Activated T-cell treated with anti-CD3 and anti-CD28 coated beads for 1 hour (primary cell): ENCODE results near the gene TTC32.
"Not testable (repeated sequence)": the region's sequence is repeated elsewhere in the genome, so short reads cannot be mapped to it uniquely, and the experiment has no call there.

ENCODE experiments used
- DNase-seq: peaks from one replicate; pipeline ENCODE4 v3.0.0-alpha.2; 2020; ENCODE audit warnings: low read depth

Gene TTC32

GRCh38 chr2:19901442-19902215 lies at the start of gene TTC32:
TTC32 (minus strand) TSS chr2:19901983; CDS start chr2:19901854, 129 bp downstream.
- peak; percentile 90 for DNase-seq

DNA sequence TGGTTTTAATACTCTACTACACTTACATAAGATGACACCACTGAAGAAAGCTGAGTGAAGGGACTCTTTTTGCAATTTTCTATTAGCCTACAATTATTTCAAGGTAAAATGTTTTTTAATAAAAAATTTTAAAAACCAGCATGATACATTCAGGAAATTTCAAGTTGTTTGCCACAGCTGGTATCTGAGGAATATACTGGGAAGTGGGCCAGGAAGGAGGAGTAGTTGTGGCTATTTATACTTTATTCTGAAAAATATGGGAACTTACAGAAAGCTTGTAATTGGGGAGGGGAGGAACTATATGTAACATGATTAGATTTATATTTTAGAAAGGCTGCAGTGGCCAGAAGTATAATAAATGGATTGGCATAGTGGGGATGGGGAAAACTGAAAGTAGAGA lies 47.3 kb upstream of the TTC32 start:
- no peak for DNase-seq

- no peak for DNase-seq
Observed at GRCh38 chr2:19947184-19947940, 45.6 kb upstream of the TTC32 start.

DNA sequence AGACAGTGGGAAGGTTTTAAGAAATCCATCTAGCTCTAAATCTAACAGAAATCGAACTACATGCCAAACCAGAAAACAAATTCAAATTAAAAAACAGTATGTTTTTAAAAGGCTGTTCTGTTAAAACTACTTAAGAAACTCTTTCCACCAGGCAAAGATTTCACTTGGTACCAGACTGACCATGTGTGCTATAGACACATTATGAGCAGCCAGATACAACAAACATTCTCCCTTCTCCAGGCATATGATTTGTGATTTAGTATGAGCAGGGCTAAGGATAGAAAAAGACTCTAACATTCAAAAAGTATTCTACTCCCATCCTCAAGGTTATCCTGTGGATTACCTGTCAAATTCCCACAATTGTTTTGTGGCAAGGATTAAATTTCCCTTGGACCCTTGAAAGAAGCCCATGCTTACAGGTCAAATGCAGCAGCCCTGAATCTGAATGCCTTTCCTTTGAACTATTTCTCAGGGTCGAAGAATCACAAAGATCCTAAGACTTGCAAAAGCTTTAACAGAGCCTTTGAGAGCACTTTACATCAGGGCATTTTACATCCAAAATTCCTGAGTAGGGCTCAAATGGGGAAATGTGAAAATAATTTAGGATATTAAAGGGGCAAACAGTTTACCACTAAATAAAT lies 42.5 kb upstream of the TTC32 start:
- no peak for DNase-seq

DNA sequence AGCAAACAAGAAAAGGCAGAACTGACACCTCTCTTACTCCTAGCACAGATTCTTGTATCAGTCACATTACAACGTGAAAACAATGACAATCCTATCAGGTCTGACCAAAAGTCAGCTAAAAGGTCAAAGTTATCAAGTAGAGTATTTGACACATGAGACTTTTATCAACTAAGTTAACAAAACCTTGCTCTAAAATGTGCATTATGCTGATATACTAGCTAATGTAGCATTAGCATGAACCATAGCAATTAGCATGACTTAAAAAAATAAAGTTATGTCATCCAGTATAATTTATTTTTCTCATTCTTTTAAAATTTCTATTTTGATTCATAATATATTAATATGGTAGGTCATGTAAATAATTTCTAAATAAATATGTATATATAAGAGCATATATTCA lies 41.4 kb upstream of the TTC32 start:
- no peak for DNase-seq

DNA sequence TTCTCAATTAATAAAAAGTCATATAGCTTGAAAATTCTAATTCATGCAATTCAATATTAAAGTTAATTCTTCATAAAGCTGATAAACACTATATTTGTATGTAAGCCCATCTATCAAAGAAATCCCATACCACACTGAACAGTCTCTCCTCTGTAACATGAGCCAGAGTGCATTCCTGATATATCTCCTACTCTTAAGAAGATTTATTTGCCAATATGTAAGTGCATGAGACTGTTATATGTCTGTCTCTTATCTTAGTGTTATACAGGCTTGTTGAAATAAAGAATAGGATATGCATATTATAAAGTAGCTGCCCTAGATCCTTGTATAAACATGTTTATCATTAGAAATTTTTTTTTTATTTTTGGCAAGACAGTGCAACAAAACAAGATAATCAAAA lies 40.4 kb upstream of the TTC32 start:
- no peak for DNase-seq

DNA sequence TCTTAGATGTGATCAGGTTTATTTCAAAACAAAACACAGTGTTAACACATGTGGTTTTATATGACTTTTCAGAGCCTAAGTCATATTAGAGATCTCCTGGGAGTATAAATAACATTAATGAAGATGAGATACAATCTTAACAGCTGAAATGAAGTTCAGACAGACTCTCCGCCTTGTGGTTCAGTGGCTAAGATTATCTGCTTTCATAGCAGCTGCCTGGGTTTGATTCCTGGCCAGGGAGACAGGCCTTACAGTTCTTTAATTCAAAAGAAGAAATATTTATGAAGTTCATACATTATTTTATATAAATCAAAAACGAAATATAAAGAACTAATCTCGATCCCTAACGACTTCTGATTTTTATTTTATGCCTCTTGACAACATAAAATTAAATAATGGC lies 35.2 kb upstream of the TTC32 start:
- DNase-seq, result no peak

- no peak for DNase-seq
Observed at GRCh38 chr2:19936203-19936602, 34.4 kb upstream of the TTC32 start.

DNA sequence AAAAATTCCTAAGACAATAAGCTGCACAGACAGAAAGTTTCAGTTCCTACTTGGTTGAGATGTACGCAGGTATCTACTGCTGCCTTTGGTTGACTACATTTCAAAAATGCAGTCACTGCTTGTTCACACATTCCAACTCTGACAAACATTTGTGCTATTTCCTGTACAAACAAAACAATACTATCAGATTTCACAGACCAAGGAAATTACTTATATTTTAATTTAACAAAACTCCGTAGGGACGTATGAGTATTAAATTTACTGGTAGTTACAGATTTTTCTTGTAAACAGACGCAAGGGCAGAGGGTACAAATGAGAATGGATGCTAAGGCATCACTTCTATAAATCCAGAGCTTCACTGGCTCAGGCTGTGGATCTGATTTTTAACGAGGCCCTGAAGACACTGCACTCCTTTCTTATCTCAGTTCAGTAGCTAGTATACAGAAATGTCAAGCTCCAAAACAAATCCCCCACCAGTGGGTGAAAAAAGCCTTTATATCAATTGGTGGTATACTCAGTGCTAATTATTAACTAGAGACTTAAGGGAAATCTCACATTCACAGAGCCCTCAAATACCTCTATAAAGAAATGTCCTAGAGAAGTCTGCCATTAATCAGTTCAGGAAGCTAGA lies 31.7 kb upstream of the TTC32 start:
- no peak for DNase-seq

GRCh38 chr2:19932928-19933327 lies 31.1 kb upstream of the TTC32 start:
- DNase-seq, result no peak

- no peak for DNase-seq
Observed at GRCh38 chr2:19929226-19929625, 27.4 kb upstream of the TTC32 start.

DNA sequence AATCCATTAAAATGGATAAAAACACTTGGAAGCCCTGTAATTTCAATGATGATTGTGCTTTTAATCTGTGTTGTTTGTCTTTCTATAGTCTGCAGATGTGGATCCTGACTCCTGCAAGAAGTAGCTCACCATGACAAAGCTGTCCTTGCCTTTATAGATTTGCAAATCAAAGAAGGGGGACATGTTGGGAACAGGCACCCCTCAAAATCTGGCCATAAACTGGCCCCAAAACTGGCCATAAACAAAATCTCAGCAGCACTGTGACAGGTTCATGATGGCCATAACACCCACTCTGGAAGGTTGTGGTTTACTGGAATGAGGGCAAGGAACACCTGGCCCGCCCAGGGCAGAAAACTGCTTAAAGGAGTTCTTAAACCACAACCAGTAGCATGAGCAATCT lies 26.0 kb upstream of the TTC32 start:
- not testable (repeated sequence) for DNase-seq

- DNase-seq, result not testable (repeated sequence)
Observed at GRCh38 chr2:19924526-19924925, 22.7 kb upstream of the TTC32 start.

- not testable (repeated sequence) for DNase-seq
Observed at GRCh38 chr2:19922188-19922587, 20.4 kb upstream of the TTC32 start.

GRCh38 chr2:19916385-19916950 lies 14.7 kb upstream of the TTC32 start:
- no peak for DNase-seq

DNA sequence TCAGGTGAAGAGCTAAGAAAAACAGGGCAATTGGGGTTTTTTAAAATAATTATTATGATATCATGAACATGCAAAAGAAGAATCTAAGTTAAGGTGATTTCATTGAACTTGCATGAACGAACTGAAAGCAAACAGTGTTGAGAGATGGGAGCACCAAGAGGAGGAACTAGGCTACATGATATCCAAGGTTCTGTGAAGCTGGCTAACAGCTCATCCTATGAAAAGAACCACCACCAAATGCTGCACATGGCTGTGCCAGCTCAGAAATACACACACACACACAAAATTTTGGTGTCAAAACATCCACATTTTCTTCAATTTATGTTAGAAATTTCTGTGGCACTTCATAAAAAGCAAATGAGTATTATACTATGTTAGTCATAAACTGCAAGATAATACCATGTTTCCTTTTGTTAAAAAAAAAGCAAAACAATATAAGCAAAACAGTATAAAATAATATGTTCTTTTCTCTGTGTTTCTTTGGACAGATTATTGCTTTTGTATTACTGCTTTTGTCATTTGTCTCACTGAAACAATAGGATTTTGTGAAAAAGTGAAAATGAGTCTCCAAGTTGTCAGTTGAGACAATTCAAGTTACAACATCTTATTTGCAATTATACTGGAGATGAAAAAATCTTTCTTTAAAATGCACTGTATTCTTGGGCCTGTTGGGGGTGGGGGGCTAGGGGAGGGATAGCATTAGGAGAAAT lies 12.6 kb upstream of the TTC32 start:
- DNase-seq, result no peak

GRCh38 chr2:19911808-19912509 lies 10.2 kb upstream of the TTC32 start:
- DNase-seq, result no peak

DNA sequence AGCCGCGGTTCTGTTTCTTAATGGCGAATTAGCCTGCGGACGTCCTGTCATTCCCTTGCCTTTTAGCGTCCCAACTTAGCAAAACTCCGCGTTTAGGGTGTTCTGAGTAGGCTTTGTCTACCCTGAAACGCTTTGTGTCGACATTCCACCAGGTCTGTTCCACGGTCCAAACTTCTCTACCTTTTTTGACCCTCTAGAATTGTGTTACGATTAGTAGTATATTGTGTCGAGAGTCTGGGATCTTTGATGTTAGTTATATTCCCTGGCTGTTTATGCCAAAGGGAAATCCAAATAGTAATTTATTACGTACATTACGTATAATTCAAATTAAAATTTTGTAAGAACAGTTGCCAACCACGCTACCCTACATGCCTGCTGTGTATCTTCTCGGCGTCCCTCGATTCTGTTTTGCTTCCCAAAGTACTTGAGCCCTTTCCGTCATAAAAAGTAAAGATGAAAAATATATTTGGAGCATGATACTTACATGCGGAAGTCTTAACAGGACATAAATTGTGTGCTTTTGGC lies 495 bp upstream of the TTC32 start:
- DNase-seq, result no peak

DNA sequence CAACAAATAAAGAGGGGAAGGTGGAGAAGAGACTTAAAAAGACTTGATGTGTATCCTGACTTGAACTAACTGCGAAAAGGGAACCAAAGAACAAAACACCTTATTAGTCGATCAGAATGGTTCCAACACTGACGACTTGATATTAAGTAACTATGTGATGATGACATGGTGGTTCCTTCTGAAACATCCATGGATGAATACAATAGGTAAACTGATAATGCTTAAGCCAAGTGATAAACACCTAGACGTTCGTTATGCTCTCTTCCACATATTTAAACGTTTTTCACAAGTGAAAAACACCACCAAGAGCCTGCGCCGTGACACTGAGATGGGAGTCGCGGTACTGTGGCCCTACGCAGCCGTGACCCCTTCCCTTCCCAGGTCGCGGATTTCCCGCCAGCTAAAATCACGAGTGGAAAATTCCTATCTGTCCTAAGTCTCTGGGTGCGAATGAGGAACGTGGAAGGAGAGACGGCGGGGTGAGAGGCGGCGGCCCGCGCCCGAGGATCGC lies 797 bp downstream of the TTC32 start:
- DNase-seq, result no peak
